Stomach smooth muscle (tissue), 2 donors: ENCODE results near the gene TMEM141.
"Not testable (repeated sequence)": the region's sequence is repeated elsewhere in the genome, so short reads cannot be mapped to it uniquely, and the experiment has no call there.

ENCODE experiments used
- H3K27ac ChIP-seq: one replicate; pipeline ENCODE4 v1.7.0; 2013; ENCODE audit warnings: mild to moderate bottlenecking, low read length, inconsistent platforms
- H3K27me3 ChIP-seq, 2 donors: one replicate each; pipeline ENCODE4 v1.7.0; 2013; ENCODE audit warnings: low read length in 2 of 2; ENCODE audit not compliant: insufficient read depth in 2 of 2, control insufficient read depth in 1 of 2
- H3K36me3 ChIP-seq, 2 donors: one replicate each; pipeline ENCODE4 v1.7.0; 2013; ENCODE audit warnings: low read length in 2 of 2; ENCODE audit not compliant: control insufficient read depth in 2 of 2, insufficient read depth in 2 of 2
- H3K4me1 ChIP-seq: one replicate; pipeline ENCODE4 v1.7.0; 2013; ENCODE audit warnings: low read length; ENCODE audit not compliant: control insufficient read depth, insufficient read depth
- H3K4me3 ChIP-seq, 2 donors: one replicate each; pipeline ENCODE4 v1.7.0; 2013; ENCODE audit warnings: low read length in 2 of 2
- H3K9ac ChIP-seq, 2 donors: one replicate each; pipeline ENCODE4 v1.7.0; 2013; ENCODE audit warnings: low read length in 2 of 2, mild to moderate bottlenecking in 1 of 2
- H3K9me3 ChIP-seq, 2 donors: one replicate each; pipeline ENCODE4 v1.7.0; 2013; ENCODE audit warnings: low read length in 2 of 2; ENCODE audit not compliant: control insufficient read depth in 2 of 2
- donor health status: healthy.
- donor health status: Pancreatic carcinoma.

TMEM141 gene

GRCh38 chr9:136776947-136777346, 14.2 kb upstream of the TMEM141 start:
- no peak overlapping the region for H3K27ac ChIP-seq
- H3K4me1 ChIP-seq: no peaks in the 10 kb centered on the region
- no peak overlapping the region for H3K4me3 ChIP-seq
- no peaks in the 10 kb centered on the region for H3K36me3 ChIP-seq
- peaks cover 5 to 15% of the 10 kb centered on the region in 2 donors for H3K9me3 ChIP-seq
- H3K27me3 ChIP-seq: peaks cover 4 to 8% of the 10 kb centered on the region in 2 donors
- H3K9ac ChIP-seq: no peak overlapping the region

- H3K36me3 ChIP-seq: no peaks in the 10 kb centered on the region
- no peak overlapping the region for H3K27ac ChIP-seq
- no peak overlapping the region for H3K9ac ChIP-seq
- H3K9me3 ChIP-seq: peaks cover 5 to 15% of the 10 kb centered on the region in 2 donors
- peaks cover 4 to 8% of the 10 kb centered on the region in 2 donors for H3K27me3 ChIP-seq
- H3K4me1 ChIP-seq: no peaks in the 10 kb centered on the region
- no peak overlapping the region for H3K4me3 ChIP-seq
These were observed 13.8 kb upstream of the TMEM141 start for GRCh38 chr9:136777359-136777758.

GRCh38 chr9:136779808-136780207, 11.3 kb upstream of the TMEM141 start:
- Histone ChIP-seq H3K4me1 (no peaks in the 10 kb centered on the region), H3K27ac (no peak overlapping the region), H3K36me3 (no peaks in the 10 kb centered on the region)

GRCh38 chr9:136782452-136782851, 8.7 kb upstream of the TMEM141 start:
- Histone ChIP-seq H3K9ac (no peak overlapping the region), H3K27me3 (peaks cover 2 to 4% of the 10 kb centered on the region in 2 donors), H3K4me3 (no peak overlapping the region), H3K27ac (no peak overlapping the region), H3K9me3 (no peaks in the 10 kb centered on the region), H3K4me1 (no peaks in the 10 kb centered on the region), H3K36me3 (no peaks in the 10 kb centered on the region)

More at GRCh38 chr9:136779808-136780207, 11.3 kb upstream of the TMEM141 start:
- Histone ChIP-seq H3K9me3 (no peaks in the 10 kb centered on the region), H3K9ac (no peak overlapping the region), H3K27me3 (peaks cover 3 to 4% of the 10 kb centered on the region in 2 donors), H3K4me3 (no peak overlapping the region)

GRCh38 chr9:136784249-136784996, 6.7 kb upstream of the TMEM141 start:
- Histone ChIP-seq H3K36me3 (no peaks in the 10 kb centered on the region), H3K4me3 (no peak overlapping the region), H3K27me3 (no peaks in the 10 kb centered on the region), H3K27ac (no peak overlapping the region), H3K4me1 (no peaks in the 10 kb centered on the region), H3K9me3 (no peaks in the 10 kb centered on the region), H3K9ac (no peak overlapping the region)

- Histone ChIP-seq H3K4me3 (no peak overlapping the region), H3K4me1 (no peaks in the 10 kb centered on the region), H3K9me3 (no peaks in the 10 kb centered on the region), H3K27me3 (no peaks in the 10 kb centered on the region), H3K9ac (no peak overlapping the region), H3K27ac (no peak overlapping the region), H3K36me3 (no peaks in the 10 kb centered on the region)
These were observed 6.2 kb upstream of the TMEM141 start for GRCh38 chr9:136784997-136785361.

- H3K9ac ChIP-seq, H3K36me3 ChIP-seq: not testable (repeated sequence)
These were observed 5.4 kb upstream of the TMEM141 start for GRCh38 chr9:136785565-136786355.

GRCh38 chr9:136786451-136786850, 4.7 kb upstream of the TMEM141 start:
- no peak overlapping the region for H3K27ac ChIP-seq
- H3K9me3 ChIP-seq: no peaks in the 10 kb centered on the region
- no peaks in the 10 kb centered on the region for H3K27me3 ChIP-seq
- no peak overlapping the region for H3K4me3 ChIP-seq
- no peaks in the 10 kb centered on the region for H3K36me3 ChIP-seq
- H3K9ac ChIP-seq: no peak overlapping the region
- H3K4me1 ChIP-seq: peaks cover 6% of the 10 kb centered on the region

More at GRCh38 chr9:136785565-136786355, 5.4 kb upstream of the TMEM141 start:
- not testable (repeated sequence) for H3K4me3 ChIP-seq, H3K9me3 ChIP-seq, H3K4me1 ChIP-seq, H3K27me3 ChIP-seq, H3K27ac ChIP-seq

GRCh38 chr9:136786983-136787382, 4.2 kb upstream of the TMEM141 start:
- H3K4me3 ChIP-seq, H3K9ac ChIP-seq, H3K27me3 ChIP-seq, H3K9me3 ChIP-seq, H3K27ac ChIP-seq, H3K36me3 ChIP-seq: not testable (repeated sequence)
- H3K4me1 ChIP-seq: peaks cover 11% of the 10 kb centered on the region

- Histone ChIP-seq H3K27me3 (no peaks in the 10 kb centered on the region), H3K4me3 (no peak overlapping the region), H3K36me3 (no peaks in the 10 kb centered on the region), H3K4me1 (peaks cover 19% of the 10 kb centered on the region), H3K9me3 (no peaks in the 10 kb centered on the region), H3K9ac (no peak overlapping the region), H3K27ac (no peak overlapping the region)
These were observed 3.3 kb upstream of the TMEM141 start for GRCh38 chr9:136787690-136788400.
